Activated CD4-positive, alpha-beta memory T cell treated with anti-CD3 and anti-CD28 coated beads, Interleukin-2, amount 10 ng/mL, durations not matched to agents 7 days and 5 days (primary cell): ENCODE results near the gene ABCC1. TPM values are rescaled to one million over a fixed set of nuclear protein-coding genes. Genes with fewer than 3 reads are reported as not detected.
"Not testable (repeated sequence)": the region's sequence is repeated elsewhere in the genome, so short reads cannot be mapped to it uniquely, and the experiment has no call there.

Experiments
- CTCF ChIA-PET: fragments of 350-600 bp; sonication (Branson Sonifier 250); formaldehyde crosslinking; loops from one replicate; lab custom pipeline; 2021; ENCODE audit warnings: antibody characterized with exemption, inconsistent platforms; lab: Charles Lee
- POLR2A ChIA-PET: fragments of 350-600 bp; sonication (Branson Sonifier 250); formaldehyde crosslinking; loops from one replicate; lab custom pipeline; 2021; ENCODE audit warnings: antibody characterized with exemption; lab: Charles Lee
- DNase-seq: peaks from one replicate; pipeline ENCODE4 v3.0.0-alpha.2; 2020
- H3K27ac Mint-ChIP-seq: one replicate; pipeline ENCODE4 v1.8.0; 2021; ENCODE audit warnings: mild to moderate bottlenecking, mixed read lengths
- H3K27me3 Mint-ChIP-seq: one replicate; pipeline ENCODE4 v1.8.0; 2021; ENCODE audit warnings: mixed read lengths
- H3K36me3 Mint-ChIP-seq: one replicate; pipeline ENCODE4 v1.8.0; 2021; ENCODE audit warnings: low read depth, mixed read lengths
- H3K4me1 Mint-ChIP-seq: one replicate; pipeline ENCODE4 v1.8.0; 2021; ENCODE audit warnings: mixed read lengths
- H3K4me3 Mint-ChIP-seq: one replicate; pipeline ENCODE4 v1.8.0; 2021; ENCODE audit warnings: mild to moderate bottlenecking, mixed read lengths
- H3K9me3 Mint-ChIP-seq: one replicate; pipeline ENCODE4 v1.8.0; 2021; ENCODE audit warnings: mixed read lengths
- total RNA-seq, 2 experiments: library from RNA; stranded (reverse); gene quantifications; one replicate each; pipeline ENCODE4 v1.2.3, GENCODE V29; 2021

Gene ABCC1
- total RNA-seq, 2 experiments from 2014 or later = 41.4 to 44.2 TPM

DNA sequence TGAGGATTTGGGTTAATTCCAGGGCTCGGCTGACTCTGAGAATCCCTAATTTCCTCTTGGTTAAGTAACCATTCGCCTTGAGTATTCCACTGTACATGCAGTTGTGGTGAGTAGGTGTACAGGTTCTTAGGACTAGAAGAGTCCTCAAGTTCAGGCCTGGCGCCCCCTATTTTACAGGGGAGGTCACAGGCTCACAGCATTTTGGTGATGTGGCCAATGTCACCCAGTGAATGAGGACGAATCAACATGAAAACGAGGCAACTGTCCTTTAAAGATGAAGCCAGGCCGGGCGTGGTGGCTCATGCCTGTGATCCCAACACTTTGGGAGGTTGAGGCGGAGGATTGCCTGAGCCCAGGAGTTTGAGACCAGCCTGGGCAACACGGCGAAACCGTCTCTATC is 218.5 kb downstream of the ABCC1 start:
- no peaks in the 10 kb centered on the region for H3K4me1 Mint-ChIP-seq

GRCh38 chr16:16168431-16168830 is 219.0 kb downstream of the ABCC1 start:
- Mint-ChIP-seq H3K4me1 (no peaks in the 10 kb centered on the region), H3K9me3 (no peaks in the 10 kb centered on the region), H3K27me3 (no peaks in the 10 kb centered on the region), H3K36me3 (no peaks in the 10 kb centered on the region), H3K4me3 (no peak overlapping the region), H3K27ac (no peak overlapping the region)
- ChIA-PET CTCF (no interaction called here), POLR2A (no interaction called here)
- DNase-seq = no peak

More for the DNA sequence above, 218.5 kb downstream of the ABCC1 start:
- no peak for DNase-seq
- no peaks in the 10 kb centered on the region for H3K9me3 Mint-ChIP-seq
- ChIA-PET POLR2A (no interaction called here), CTCF (interaction anchor here (0.9 to 1.0 kb wide), 2 partner anchors 18 to 347 kb away, joined by 3 read pairs; no protein-coding TSS in a partner anchor)
- H3K27ac Mint-ChIP-seq = no peak overlapping the region
- no peaks in the 10 kb centered on the region for H3K36me3 Mint-ChIP-seq
- H3K4me3 Mint-ChIP-seq = no peak overlapping the region
- no peaks in the 10 kb centered on the region for H3K27me3 Mint-ChIP-seq

DNA sequence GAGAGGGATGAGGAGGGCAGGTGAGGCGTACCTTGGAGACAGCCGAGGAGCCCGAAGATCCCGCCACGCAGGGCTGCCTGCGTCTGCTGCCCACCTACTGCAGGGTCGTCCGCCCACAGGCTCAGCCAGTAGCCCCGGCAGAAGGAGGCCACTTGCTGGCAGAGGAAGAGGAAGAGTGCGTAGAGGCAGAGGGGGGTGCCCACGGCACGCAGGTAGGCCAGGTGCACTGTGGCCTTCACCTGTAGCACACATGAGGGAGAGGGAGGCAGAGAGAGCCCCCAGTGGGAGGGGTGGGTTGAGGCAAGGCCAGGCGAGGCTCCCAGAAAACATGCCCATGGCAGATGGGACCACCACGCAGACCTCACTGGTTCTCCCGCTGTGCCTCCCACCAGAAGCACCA is 220.2 kb downstream of the ABCC1 start:
- CTCF ChIA-PET = no interaction called here
- no peaks in the 10 kb centered on the region for H3K4me1 Mint-ChIP-seq

GRCh38 chr16:16171332-16171919 is 222.0 kb downstream of the ABCC1 start:
- Mint-ChIP-seq H3K36me3 (no peaks in the 10 kb centered on the region), H3K27ac (no peak overlapping the region), H3K9me3 (peaks cover 2% of the 10 kb centered on the region), H3K27me3 (no peaks in the 10 kb centered on the region), H3K4me1 (no peaks in the 10 kb centered on the region), H3K4me3 (no peak overlapping the region)
- ChIA-PET POLR2A (no interaction called here), CTCF (no interaction called here)
- DNase-seq = no peak

More for the DNA sequence above, 220.2 kb downstream of the ABCC1 start:
- no peaks in the 10 kb centered on the region for H3K36me3 Mint-ChIP-seq
- DNase-seq = no peak
- H3K27me3 Mint-ChIP-seq = no peaks in the 10 kb centered on the region
- H3K27ac Mint-ChIP-seq = no peak overlapping the region
- POLR2A ChIA-PET = no interaction called here
- no peak overlapping the region for H3K4me3 Mint-ChIP-seq
- no peaks in the 10 kb centered on the region for H3K9me3 Mint-ChIP-seq

- H3K4me1 Mint-ChIP-seq = no peaks in the 10 kb centered on the region
- POLR2A ChIA-PET = no interaction called here
- CTCF ChIA-PET = no interaction called here
- no peak for DNase-seq
- H3K27me3 Mint-ChIP-seq = no peaks in the 10 kb centered on the region
- peaks cover 3% of the 10 kb centered on the region for H3K9me3 Mint-ChIP-seq
- no peak overlapping the region for H3K27ac Mint-ChIP-seq
- H3K4me3 Mint-ChIP-seq = no peak overlapping the region
- H3K36me3 Mint-ChIP-seq = no peaks in the 10 kb centered on the region
These were observed 223.6 kb downstream of the ABCC1 start for GRCh38 chr16:16172991-16173390.

DNA sequence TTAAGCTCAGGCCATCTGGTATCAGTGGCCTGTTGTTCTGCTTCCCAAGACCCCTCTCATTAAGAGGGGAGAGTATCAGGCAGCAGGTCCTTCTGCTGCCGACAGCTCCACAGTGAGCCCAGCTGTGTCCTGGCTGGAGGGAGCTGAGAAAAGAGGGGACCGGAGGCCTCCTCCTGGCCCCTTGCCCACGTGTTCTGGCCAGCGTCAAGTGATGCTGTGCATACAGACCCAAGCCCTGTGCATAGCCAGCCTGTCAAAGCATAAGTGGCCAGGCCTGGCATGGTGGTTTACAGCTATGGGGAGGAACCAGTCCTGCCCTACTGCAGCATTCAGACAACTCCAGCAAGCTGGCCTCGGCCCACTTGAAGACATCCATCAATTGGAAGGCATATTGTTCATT is 225.9 kb downstream of the ABCC1 start:
- Mint-ChIP-seq H3K36me3 (no peaks in the 10 kb centered on the region), H3K27me3 (no peaks in the 10 kb centered on the region), H3K4me3 (no peak overlapping the region), H3K27ac (no peak overlapping the region), H3K9me3 (peaks cover 3% of the 10 kb centered on the region), H3K4me1 (no peaks in the 10 kb centered on the region)
- POLR2A ChIA-PET = no interaction called here
- CTCF ChIA-PET = interaction anchor here (1.8 kb wide), 1 partner anchor 8 kb away, joined by 4 read pairs; no protein-coding TSS in a partner anchor
- DNase-seq = no peak

GRCh38 chr16:16176328-16176727 is 226.9 kb downstream of the ABCC1 start:
- H3K36me3 Mint-ChIP-seq = no peaks in the 10 kb centered on the region
- H3K4me3 Mint-ChIP-seq = no peak overlapping the region
- H3K27ac Mint-ChIP-seq = no peak overlapping the region
- peaks cover 3% of the 10 kb centered on the region for H3K9me3 Mint-ChIP-seq
- DNase-seq = no peak
- H3K27me3 Mint-ChIP-seq = no peaks in the 10 kb centered on the region
- ChIA-PET POLR2A (no interaction called here), CTCF (interaction anchor here (2.0 kb wide), 1 partner anchor 11 kb away, joined by 7 read pairs; no protein-coding TSS in a partner anchor)
- no peaks in the 10 kb centered on the region for H3K4me1 Mint-ChIP-seq

GRCh38 chr16:16178455-16179162 is 229.2 kb downstream of the ABCC1 start:
- CTCF ChIA-PET = no interaction called here
- POLR2A ChIA-PET = no interaction called here

DNA sequence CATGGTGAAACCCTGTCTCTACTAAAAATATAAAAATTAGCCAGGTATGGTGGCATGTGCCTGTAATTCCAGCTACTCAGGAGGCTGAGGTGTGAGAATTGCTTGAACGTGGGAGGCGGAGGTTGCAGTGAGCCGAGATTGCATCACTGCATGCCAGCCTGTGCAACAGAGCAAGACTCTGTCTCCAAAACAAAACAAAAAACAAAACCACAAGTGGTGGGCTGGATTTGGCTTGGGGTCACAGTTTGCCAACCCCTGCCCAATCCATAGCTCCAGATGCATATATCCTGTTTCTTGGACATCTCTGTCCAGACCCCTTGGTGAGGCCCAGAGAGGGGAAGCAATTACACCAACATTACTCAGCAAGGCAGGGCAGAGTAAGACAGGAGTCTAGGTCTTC is 232.3 kb downstream of the ABCC1 start:
- CTCF ChIA-PET = interaction anchor here (0.6 to 1.0 kb wide), 2 partner anchors 33 to 54 kb away, joined by 3 to 5 read pairs; no protein-coding TSS in a partner anchor

More at GRCh38 chr16:16178455-16179162, 229.2 kb downstream of the ABCC1 start:
- Mint-ChIP-seq H3K27ac (no peak overlapping the region), H3K36me3 (no peaks in the 10 kb centered on the region), H3K4me3 (no peak overlapping the region), H3K9me3 (peaks cover 3% of the 10 kb centered on the region), H3K27me3 (peaks cover 2% of the 10 kb centered on the region), H3K4me1 (no peaks in the 10 kb centered on the region)
- DNase-seq = no peak

GRCh38 chr16:16182918-16183317 is 233.5 kb downstream of the ABCC1 start:
- ChIA-PET POLR2A (no interaction called here), CTCF (interaction anchor here (1.7 kb wide), 1 partner anchor 8 kb away, joined by 4 read pairs; no protein-coding TSS in a partner anchor)
- H3K4me1 Mint-ChIP-seq = no peaks in the 10 kb centered on the region
- no peaks in the 10 kb centered on the region for H3K36me3 Mint-ChIP-seq
- no peak overlapping the region for H3K27ac Mint-ChIP-seq
- H3K4me3 Mint-ChIP-seq = no peak overlapping the region
- no peaks in the 10 kb centered on the region for H3K9me3 Mint-ChIP-seq
- no peak for DNase-seq
- peaks cover 2% of the 10 kb centered on the region for H3K27me3 Mint-ChIP-seq

More for the DNA sequence above, 232.3 kb downstream of the ABCC1 start:
- POLR2A ChIA-PET, DNase-seq, H3K36me3 Mint-ChIP-seq, H3K4me3 Mint-ChIP-seq, H3K4me1 Mint-ChIP-seq, H3K27me3 Mint-ChIP-seq, H3K9me3 Mint-ChIP-seq, H3K27ac Mint-ChIP-seq: not testable (repeated sequence)

GRCh38 chr16:16183562-16183961 is 234.1 kb downstream of the ABCC1 start:
- H3K4me3 Mint-ChIP-seq = no peak overlapping the region
- no peaks in the 10 kb centered on the region for H3K9me3 Mint-ChIP-seq
- CTCF ChIA-PET = interaction anchor here (1.7 kb wide), 1 partner anchor 9 kb away, joined by 4 read pairs; no protein-coding TSS in a partner anchor
- H3K27ac Mint-ChIP-seq = no peak overlapping the region
- POLR2A ChIA-PET = no interaction called here
- no peaks in the 10 kb centered on the region for H3K36me3 Mint-ChIP-seq
- no peaks in the 10 kb centered on the region for H3K4me1 Mint-ChIP-seq
- peaks cover 2% of the 10 kb centered on the region for H3K27me3 Mint-ChIP-seq
- no peak for DNase-seq

- DNase-seq = no peak
- Mint-ChIP-seq H3K27me3 (peaks cover 2% of the 10 kb centered on the region), H3K36me3 (no peaks in the 10 kb centered on the region), H3K4me3 (no peak overlapping the region), H3K9me3 (no peaks in the 10 kb centered on the region), H3K27ac (no peak overlapping the region), H3K4me1 (no peaks in the 10 kb centered on the region)
- ChIA-PET POLR2A (no interaction called here), CTCF (interaction anchor here (0.7 to 1.7 kb wide), 2 partner anchors 10 to 52 kb away, joined by 4 read pairs; no protein-coding TSS in a partner anchor)
These were observed 235.2 kb downstream of the ABCC1 start for GRCh38 chr16:16184594-16184993.

DNA sequence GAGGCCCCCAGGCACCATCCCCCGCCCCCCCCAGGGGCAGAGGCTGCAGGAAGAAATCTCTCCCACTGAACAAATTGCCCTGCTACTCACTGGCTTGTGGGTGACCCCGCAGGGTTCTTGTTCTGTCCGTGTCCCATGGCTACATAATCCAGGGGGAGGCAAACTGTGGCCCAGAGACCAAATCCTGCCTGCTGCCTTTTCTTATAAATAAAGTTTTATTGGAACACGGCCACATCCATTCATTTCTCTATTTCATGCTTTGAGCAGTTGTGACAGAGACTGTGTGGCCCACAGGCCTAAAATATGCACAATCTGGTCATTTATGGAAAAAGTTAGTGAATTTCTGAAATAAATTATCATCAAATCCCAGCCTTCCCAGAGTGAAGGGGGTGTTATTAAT is 235.7 kb downstream of the ABCC1 start:
- no peaks in the 10 kb centered on the region for H3K36me3 Mint-ChIP-seq
- H3K9me3 Mint-ChIP-seq = no peaks in the 10 kb centered on the region
- no peaks in the 10 kb centered on the region for H3K4me1 Mint-ChIP-seq
- DNase-seq = no peak
- peaks cover 2% of the 10 kb centered on the region for H3K27me3 Mint-ChIP-seq
- POLR2A ChIA-PET = no interaction called here
- CTCF ChIA-PET = interaction anchor here (1.3 kb wide), 1 partner anchor 10 kb away, joined by 3 read pairs; no protein-coding TSS in a partner anchor
- H3K4me3 Mint-ChIP-seq = no peak overlapping the region
- H3K27ac Mint-ChIP-seq = no peak overlapping the region
